ENCODE measurements around the gene FAM98C.

- TF ChIP-seq CTCF (conservative IDR thresholded peaks at IDR 0.05), result no peak
- no peak for TF ChIP-seq ZFX (IDR thresholded peaks at IDR 0.05)
Observed at GRCh38 chr19:38440592-38440991, 37.7 kb downstream of the FAM98C start.
